A673 (cell line): ENCODE measurements around the gene PRKG1.

Experiments used
- CTCF ChIP-seq: fragments of 300-800, 200-600 bp; sonication (generic); conservative IDR thresholded peaks from 2 replicates; pipeline ENCODE4 v1.5.1; 2017; ENCODE audit warnings: low read depth, mild to moderate bottlenecking, antibody characterized with exemption, low read length, moderate library complexity, mixed read lengths
- EZH2 ChIP-seq: fragments of 200-600 bp; sonication (generic); IDR thresholded peaks from 2 replicates; pipeline ENCODE4 v1.6.1; 2017; ENCODE audit warnings: borderline replicate concordance, low read depth, mild to moderate bottlenecking, mixed read lengths, antibody characterized with exemption, low read length; ENCODE audit not compliant: poor library complexity, severe bottlenecking

- TF ChIP-seq CTCF = no peak
- no peak for TF ChIP-seq EZH2
These were observed 196.7 kb downstream of the PRKG1 start for GRCh38 chr10:51270936-51271530.
